Prostate gland (tissue), 2 donors: ENCODE measurements around the gene CRYGN. TPM values are rescaled to one million over a fixed set of nuclear protein-coding genes. Genes with fewer than 3 reads are reported as not detected.

Source experiments
- DNase-seq: peaks from one replicate; pipeline ENCODE4 v3.0.0-alpha.2; 2019; ENCODE audit warnings: low spot score
- H3K27ac ChIP-seq, 2 donors: fragments of 200-600 bp; sonication (generic); 2 replicates each; pipeline ENCODE4 v1.5.1; 2017 to 2019
- H3K27me3 ChIP-seq: fragments of 200-600 bp; sonication (generic); replicated peaks from 2 replicates; pipeline ENCODE4 v1.5.1; 2019; ENCODE audit not compliant: insufficient read depth
- H3K36me3 ChIP-seq, 2 donors: fragments of 200-600 bp; sonication (generic); 1 replicate in 1 of 2; 2 replicates in 1 of 2; pipeline versions ENCODE4 v1.5.1 to v1.8.1; 2017 to 2019
- H3K4me1 ChIP-seq: fragments of 200-600 bp; sonication (generic); replicated peaks from 2 replicates; pipeline ENCODE4 v1.5.1; 2019
- H3K4me3 ChIP-seq, 2 donors: fragments of 200-600 bp; sonication (generic); 2 replicates each; pipeline ENCODE4 v1.5.1; 2017 to 2019
- H3K9me3 ChIP-seq: fragments of 200-600 bp; sonication (generic); 2 replicates; pipeline ENCODE4 v1.5.1; 2017
- CTCF ChIP-seq, 4 experiments: fragments of 200-600 bp in 2 of 4; fragments of 450-650 bp in 2 of 4; sonication (generic) in 2 of 4; IDR thresholded peaks; 1 replicate in 3 of 4; 2 replicates in 1 of 4; pipeline ENCODE4 v1.5.1; 2016 to 2019; ENCODE audit warnings: antibody characterized with exemption in 4 of 4, mild to moderate bottlenecking in 2 of 4, moderate library complexity in 2 of 4
- POLR2A ChIP-seq: fragments of 450-650 bp; IDR thresholded peaks from one replicate; pipeline ENCODE4 v1.6.1; 2016; ENCODE audit warnings: antibody characterized with exemption, mild to moderate bottlenecking
- POLR2AphosphoS5 ChIP-seq: sonication (generic); formaldehyde crosslinking; IDR thresholded peaks from one replicate; pipeline ENCODE4 v1.6.1; 2017; ENCODE audit warnings: antibody characterized with exemption
- WGBS: methylation state at CpG from one replicate; pipeline ENCODE4 v1.1.5; 2018; 5-methylcytosine and 5-hydroxymethylcytosine counted together
- intact Hi-C: fragments of 100-400 bp; cut with DNase I; formaldehyde crosslinking; loops from one replicate; pipeline ENCODE4 v1.14.2; 2022
- total RNA-seq, 2 donors: library from RNA; depleted of rRNA; stranded (reverse); fragments of >200 nt; gene quantifications; one replicate each; pipeline ENCODE4 v1.1.0, GENCODE V29; 2016

Gene CRYGN
- total RNA-seq, 2 donors from 2014 or later, result not detected

- no peaks in the 10 kb centered on the region for H3K9me3 ChIP-seq
- WGBS, result 90% methylated on average over 21 of the region's 21 CpGs
- H3K27ac ChIP-seq, result no peak overlapping the region
- no peak for DNase-seq
- no peaks in the 10 kb centered on the region for H3K4me1 ChIP-seq
- no peaks in the 10 kb centered on the region for H3K27me3 ChIP-seq
- TF ChIP-seq CTCF (IDR thresholded peaks at IDR 0.05) (no peak), POLR2AphosphoS5 (no peak), POLR2A (no peak)
- no peaks in the 10 kb centered on the region for H3K36me3 ChIP-seq
- intact Hi-C loops, result no loop called here
- H3K4me3 ChIP-seq, result no peak overlapping the region
Observed at GRCh38 chr7:151389096-151389767, 50.7 kb downstream of the CRYGN start.

- H3K27ac ChIP-seq, result no peak overlapping the region
- no peaks in the 10 kb centered on the region for H3K4me1 ChIP-seq
- intact Hi-C loops, result no loop called here
Observed at GRCh38 chr7:151388430-151388829, 51.5 kb downstream of the CRYGN start.

GRCh38 chr7:151388007-151388297 lies 52.0 kb downstream of the CRYGN start:
- Histone ChIP-seq H3K27me3 (no peaks in the 10 kb centered on the region), H3K36me3 (no peaks in the 10 kb centered on the region), H3K27ac (no peak overlapping the region), H3K4me3 (no peak overlapping the region), H3K9me3 (no peaks in the 10 kb centered on the region), H3K4me1 (no peaks in the 10 kb centered on the region)
- DNase-seq, result no peak
- intact Hi-C loops, result no loop called here
- TF ChIP-seq CTCF (IDR thresholded peaks at IDR 0.05), result no peak
- 89% methylated on average over 8 of the region's 8 CpGs for WGBS

More at GRCh38 chr7:151388430-151388829, 51.5 kb downstream of the CRYGN start:
- H3K36me3 ChIP-seq, result no peaks in the 10 kb centered on the region
- TF ChIP-seq POLR2A (no peak), CTCF (IDR thresholded peaks at IDR 0.05) (no peak), POLR2AphosphoS5 (no peak)
- H3K9me3 ChIP-seq, result no peaks in the 10 kb centered on the region
- no peaks in the 10 kb centered on the region for H3K27me3 ChIP-seq
- H3K4me3 ChIP-seq, result no peak overlapping the region
- WGBS, result 96% methylated on average over 10 of the region's 10 CpGs
- DNase-seq, result no peak

- intact Hi-C loops, result no loop called here
- TF ChIP-seq POLR2A (no peak), CTCF (IDR thresholded peaks at IDR 0.05) (no peak), POLR2AphosphoS5 (no peak)
- Histone ChIP-seq H3K4me1 (no peaks in the 10 kb centered on the region), H3K27me3 (no peaks in the 10 kb centered on the region), H3K9me3 (no peaks in the 10 kb centered on the region), H3K36me3 (no peaks in the 10 kb centered on the region), H3K4me3 (no peak overlapping the region), H3K27ac (no peak overlapping the region)
- 93% methylated on average over 20 of the region's 24 CpGs for WGBS
- no peak for DNase-seq
Observed at GRCh38 chr7:151387161-151388006, 52.6 kb downstream of the CRYGN start.
